Testis (tissue), 2 donors: Measurements from ENCODE around the gene AMDHD2.

ENCODE experiments used
- CTCF ChIP-seq, 3 experiments: fragments of 450-650 bp in 2 of 3; fragments of 200-600 bp in 1 of 3; sonication (generic) in 1 of 3; IDR thresholded peaks; one replicate each; pipeline ENCODE4 v1.5.1; 2016 to 2019; ENCODE audit warnings: antibody characterized with exemption in 3 of 3, mild to moderate bottlenecking in 2 of 3, moderate library complexity in 1 of 3
- POLR2A ChIP-seq: fragments of 450-650 bp; IDR thresholded peaks from one replicate; pipeline ENCODE4 v1.6.1; 2017; ENCODE audit warnings: antibody characterized with exemption, mild to moderate bottlenecking, moderate library complexity

- TF ChIP-seq CTCF (IDR thresholded peaks at IDR 0.05) (no peak), POLR2A (no peak)
Observed at GRCh38 chr16:2475413-2476344, 44.5 kb upstream of the AMDHD2 start.
